ENCODE data around the gene SCFD2.

DNA sequence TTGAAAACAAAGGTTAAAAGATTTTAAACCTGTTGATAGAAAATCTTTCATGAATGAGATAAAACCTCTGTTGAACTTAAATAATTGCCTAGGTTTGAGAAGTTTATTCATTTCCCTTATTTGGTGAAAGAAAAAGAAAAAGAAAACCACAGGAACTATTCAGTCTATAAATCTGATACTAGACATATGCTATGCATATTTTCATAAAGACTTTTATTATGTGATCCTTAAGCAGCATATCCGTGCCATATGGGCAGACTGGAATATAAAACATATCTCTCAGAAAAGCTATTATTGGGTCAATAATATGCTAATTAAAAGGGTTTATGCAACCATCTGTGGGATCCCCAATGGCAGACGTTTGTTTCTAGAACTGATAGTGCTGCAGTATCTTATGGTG, 325.0 kb downstream of the SCFD2 start:
- TF ChIP-seq, protein P1, sequence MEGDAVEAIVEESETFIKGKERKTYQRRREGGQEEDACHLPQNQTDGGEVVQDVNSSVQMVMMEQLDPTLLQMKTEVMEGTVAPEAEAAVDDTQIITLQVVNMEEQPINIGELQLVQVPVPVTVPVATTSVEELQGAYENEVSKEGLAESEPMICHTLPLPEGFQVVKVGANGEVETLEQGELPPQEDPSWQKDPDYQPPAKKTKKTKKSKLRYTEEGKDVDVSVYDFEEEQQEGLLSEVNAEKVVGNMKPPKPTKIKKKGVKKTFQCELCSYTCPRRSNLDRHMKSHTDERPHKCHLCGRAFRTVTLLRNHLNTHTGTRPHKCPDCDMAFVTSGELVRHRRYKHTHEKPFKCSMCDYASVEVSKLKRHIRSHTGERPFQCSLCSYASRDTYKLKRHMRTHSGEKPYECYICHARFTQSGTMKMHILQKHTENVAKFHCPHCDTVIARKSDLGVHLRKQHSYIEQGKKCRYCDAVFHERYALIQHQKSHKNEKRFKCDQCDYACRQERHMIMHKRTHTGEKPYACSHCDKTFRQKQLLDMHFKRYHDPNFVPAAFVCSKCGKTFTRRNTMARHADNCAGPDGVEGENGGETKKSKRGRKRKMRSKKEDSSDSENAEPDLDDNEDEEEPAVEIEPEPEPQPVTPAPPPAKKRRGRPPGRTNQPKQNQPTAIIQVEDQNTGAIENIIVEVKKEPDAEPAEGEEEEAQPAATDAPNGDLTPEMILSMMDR (IDR thresholded peaks at IDR 0.05; ENCODE audit: low read depth, low read length, missing input control): no peak
- TF ChIP-seq FOXA1 (IDR thresholded peaks at IDR 0.05) (no peak), HNF4A (conservative IDR thresholded peaks at IDR 0.05) (no peak), TAF1 (conservative IDR thresholded peaks at IDR 0.05) (no peak), EGR1 (IDR thresholded peaks at IDR 0.05; ENCODE audit: low read depth in 2 of 2) (no peak)
- TF ChIP-seq, protein P2, sequence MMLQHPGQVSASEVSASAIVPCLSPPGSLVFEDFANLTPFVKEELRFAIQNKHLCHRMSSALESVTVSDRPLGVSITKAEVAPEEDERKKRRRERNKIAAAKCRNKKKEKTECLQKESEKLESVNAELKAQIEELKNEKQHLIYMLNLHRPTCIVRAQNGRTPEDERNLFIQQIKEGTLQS (IDR thresholded peaks at IDR 0.05): no peak
- TF ChIP-seq, protein P3, sequence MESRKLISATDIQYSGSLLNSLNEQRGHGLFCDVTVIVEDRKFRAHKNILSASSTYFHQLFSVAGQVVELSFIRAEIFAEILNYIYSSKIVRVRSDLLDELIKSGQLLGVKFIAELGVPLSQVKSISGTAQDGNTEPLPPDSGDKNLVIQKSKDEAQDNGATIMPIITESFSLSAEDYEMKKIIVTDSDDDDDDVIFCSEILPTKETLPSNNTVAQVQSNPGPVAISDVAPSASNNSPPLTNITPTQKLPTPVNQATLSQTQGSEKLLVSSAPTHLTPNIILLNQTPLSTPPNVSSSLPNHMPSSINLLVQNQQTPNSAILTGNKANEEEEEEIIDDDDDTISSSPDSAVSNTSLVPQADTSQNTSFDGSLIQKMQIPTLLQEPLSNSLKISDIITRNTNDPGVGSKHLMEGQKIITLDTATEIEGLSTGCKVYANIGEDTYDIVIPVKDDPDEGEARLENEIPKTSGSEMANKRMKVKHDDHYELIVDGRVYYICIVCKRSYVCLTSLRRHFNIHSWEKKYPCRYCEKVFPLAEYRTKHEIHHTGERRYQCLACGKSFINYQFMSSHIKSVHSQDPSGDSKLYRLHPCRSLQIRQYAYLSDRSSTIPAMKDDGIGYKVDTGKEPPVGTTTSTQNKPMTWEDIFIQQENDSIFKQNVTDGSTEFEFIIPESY (IDR thresholded peaks at IDR 0.05): no peak
